ENCODE results near the gene CASQ2.

CASQ2 gene

GRCh38 chr1:115656461-115657077 is 111.9 kb downstream of the CASQ2 start:
- DNase-seq, result no peak

GRCh38 chr1:115655916-115656315 is 112.6 kb downstream of the CASQ2 start:
- DNase-seq, result no peak

- DNase-seq, result peak; percentile 75
Measured at GRCh38 chr1:115655306-115655663, 113.2 kb downstream of the CASQ2 start.

- peak; percentile 80 for DNase-seq
Measured at GRCh38 chr1:115654663-115655305, 113.7 kb downstream of the CASQ2 start.

- DNase-seq, result no peak
Measured at GRCh38 chr1:115654125-115654524, 114.4 kb downstream of the CASQ2 start.

- no peak for DNase-seq
Measured at GRCh38 chr1:115652236-115652788, 116.2 kb downstream of the CASQ2 start.

GRCh38 chr1:115651391-115651790 is 117.1 kb downstream of the CASQ2 start:
- DNase-seq, result no peak

- no peak for DNase-seq
Measured at GRCh38 chr1:115650961-115651360, 117.6 kb downstream of the CASQ2 start.
